NCI-H1105 (cell line): ENCODE results near the gene TERC.
"Not testable (repeated sequence)": the region's sequence is repeated elsewhere in the genome, so short reads cannot be mapped to it uniquely, and the experiment has no call there.

ENCODE experiments used
- DNase-seq: peaks from one replicate; lab custom pipeline; 2025; lab: John Stamatoyannopoulos, UW

TERC gene

DNA sequence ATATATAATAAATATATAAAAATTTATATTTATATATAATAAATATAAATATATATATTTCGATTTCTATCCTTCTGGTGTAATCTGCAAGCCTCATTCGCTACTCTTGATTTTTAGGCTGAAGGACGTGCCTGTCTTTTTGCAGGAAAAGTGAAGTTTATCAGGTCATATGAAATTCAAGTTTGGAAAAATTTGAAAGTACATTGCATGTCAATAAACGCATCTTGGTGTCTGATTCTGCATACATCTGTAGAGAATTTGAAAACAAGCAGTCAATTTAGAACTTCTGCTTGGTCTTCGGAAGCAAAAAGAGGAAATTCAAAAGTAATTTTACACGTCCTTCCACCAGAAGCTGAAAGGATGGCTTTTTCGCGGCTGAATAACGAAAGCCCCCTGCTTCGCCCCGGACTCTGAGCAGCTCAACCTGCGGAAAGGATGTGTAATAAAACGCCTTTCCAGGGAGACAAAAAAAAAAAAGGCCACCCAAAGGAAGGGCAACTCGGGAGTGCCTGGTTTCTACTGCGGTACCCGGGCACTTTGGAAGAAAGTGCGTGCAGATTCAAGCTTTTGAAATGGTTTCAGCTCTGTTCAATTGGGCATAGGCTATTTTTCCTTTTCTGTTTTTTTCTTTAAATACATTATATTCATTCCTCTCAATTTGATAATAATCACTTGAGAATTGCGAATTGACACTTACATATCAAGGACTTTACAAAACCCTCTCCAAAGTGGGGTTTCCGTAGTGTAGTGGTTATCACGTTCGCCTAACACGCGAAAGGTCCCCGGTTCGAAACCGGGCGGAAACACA is 6.8 kb upstream of the TERC start:
- peak; percentile 97 for DNase-seq

DNA sequence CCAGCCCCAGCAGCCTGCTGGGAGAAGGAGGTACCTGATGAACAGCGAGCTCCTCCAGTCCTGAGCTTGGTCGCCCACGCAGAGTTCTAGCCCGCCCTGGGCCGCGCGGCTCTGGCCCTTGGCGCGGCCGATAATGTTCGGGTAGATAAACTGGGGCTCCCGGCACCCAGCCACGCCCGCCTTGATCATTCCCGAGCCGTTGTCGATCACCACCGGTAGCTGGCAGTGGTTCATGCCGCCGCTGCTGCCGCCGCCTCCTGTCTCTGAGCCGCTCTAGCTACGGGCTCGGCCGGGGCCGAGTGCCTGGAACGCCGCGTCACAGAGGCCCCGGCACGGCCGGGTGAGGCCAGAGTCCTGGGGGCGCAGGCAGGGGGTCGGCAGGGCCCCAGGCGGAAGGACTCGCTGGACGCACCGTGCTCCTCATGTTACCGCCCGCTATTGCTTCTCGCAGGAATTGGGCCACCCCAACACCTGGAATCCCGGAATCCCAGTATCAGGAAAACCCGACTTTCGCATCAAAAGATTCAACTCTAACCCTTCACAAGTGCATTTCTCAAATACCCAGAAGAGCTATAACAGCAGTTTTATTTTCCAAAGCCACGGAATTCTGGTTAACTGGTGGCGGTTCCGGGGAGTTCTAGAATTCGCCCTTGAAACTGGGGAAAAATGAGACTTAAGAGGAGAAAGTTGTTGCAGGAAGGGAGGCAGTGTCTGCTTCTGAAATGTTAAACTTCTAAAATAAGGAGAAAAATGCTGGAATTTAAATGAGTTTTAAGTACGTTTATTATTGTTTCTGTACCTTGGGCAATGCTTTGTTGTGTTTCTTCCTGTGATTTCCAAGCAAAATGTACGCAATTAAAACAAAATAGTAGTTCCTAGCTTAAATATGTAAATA is 4.7 kb upstream of the TERC start, which contains the start of gene ACTRT3:
ACTRT3 (minus strand) TSS at position 275 of the 895 bp plus-strand sequence; CDS start at position 234, 41 bp downstream.
- DNase-seq, result no peak

DNA sequence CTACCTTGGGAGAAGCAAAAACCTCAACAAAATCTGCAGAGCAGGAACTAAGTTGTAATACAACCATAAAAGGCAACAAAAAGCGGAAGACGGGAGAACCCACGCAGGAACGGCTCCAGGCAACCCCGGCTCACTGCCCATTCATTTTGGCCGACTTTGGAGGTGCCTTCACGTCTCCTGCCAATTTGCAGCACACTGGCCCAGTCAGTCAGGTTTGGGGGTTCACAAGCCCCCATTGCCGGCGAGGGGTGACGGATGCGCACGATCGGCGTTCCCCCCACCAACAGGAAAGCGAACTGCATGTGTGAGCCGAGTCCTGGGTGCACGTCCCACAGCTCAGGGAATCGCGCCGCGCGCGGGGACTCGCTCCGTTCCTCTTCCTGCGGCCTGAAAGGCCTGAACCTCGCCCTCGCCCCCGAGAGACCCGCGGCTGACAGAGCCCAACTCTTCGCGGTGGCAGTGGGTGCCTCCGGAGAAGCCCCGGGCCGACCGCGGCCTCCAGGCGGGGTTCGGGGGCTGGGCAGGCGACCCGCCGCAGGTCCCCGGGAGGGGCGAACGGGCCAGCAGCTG is 463 bp downstream of the TERC start:
- DNase-seq, result peak; percentile 62

DNA sequence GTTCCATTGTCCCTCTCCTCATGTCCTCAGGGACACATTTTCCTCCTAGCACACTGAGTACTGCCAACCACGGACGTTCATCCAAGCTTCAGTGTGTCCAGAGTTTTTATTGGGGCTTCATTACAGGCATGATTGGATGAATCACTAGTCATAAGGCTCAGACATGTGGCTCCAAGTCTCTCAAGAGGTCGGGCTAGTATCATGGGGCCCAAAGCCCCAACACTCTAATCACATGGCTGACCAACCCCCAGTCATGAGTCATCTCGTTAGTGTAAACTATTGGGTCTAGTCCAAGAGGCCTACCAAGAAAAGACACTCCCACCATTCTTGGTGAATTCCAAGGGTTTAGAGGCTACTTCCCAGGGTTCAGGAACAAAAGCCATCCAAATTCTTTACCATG is 4.4 kb downstream of the TERC start:
- no peak for DNase-seq

DNA sequence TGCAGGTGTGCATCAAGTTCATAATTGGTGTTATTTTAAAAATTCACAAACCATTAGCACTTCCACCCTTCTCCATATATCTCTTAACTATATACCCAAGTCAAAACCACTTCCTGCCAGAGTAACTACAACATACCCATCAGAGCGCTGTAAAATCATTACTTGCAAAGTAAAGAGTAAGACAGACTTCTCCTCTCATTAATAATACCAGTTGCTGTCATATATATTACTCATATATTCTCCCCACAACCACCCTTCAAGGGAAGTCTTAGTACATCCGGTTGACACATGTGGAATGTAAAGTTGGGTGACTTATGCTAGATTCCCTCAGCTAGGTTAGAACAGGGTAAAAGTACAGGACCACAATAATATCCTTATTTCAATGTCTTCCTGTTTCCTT is 5.6 kb downstream of the TERC start:
- DNase-seq, result no peak

DNA sequence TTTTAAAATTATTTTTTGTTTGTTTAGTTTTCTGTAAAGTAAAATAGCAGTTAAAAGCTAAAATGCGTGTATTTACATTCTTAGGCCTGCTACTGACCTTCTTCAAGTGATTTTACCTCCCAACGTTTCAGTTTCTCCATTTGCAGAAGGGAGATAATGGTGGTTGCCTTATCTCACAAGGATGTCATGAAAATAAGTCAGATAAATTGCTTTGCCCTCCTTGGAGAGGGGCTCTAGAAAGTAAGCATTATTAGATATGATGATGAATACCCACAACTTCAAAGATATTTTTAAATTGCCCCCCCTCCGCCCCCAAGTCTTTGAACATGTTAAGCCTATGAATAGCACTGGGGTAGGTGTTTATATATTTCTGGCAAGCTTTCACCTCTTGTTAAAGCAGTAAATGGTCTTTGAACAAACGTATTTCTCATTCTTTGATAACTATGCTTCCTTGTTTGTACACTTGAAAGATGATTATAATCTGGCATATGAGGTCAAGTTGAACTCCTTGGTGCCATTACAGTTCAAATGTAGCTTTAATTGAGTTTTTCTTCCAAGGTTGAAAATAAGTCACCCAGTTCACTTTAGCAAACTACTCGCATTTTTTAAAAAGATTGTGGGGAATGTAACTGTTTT is 6.4 kb downstream of the TERC start:
- no peak for DNase-seq

DNA sequence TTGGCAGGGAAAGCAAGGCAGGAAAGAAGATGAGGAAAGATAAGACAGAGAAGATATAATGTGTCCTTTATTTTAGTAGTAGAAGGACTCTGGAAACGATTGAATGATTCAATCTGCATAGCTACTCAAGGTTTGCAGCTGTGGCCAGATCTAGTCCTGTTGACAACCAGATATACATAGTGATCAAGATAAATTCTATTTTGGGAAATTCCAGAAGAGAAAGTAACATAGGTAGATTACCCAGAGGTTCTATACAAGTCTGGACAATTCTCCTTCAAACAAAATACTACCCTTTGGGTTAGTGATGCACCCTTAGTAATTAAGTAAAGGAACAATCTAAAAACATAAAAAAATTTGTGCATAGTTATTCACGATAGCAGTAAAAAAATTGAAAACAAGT is 9.4 kb downstream of the TERC start:
- DNase-seq, result no peak

DNA sequence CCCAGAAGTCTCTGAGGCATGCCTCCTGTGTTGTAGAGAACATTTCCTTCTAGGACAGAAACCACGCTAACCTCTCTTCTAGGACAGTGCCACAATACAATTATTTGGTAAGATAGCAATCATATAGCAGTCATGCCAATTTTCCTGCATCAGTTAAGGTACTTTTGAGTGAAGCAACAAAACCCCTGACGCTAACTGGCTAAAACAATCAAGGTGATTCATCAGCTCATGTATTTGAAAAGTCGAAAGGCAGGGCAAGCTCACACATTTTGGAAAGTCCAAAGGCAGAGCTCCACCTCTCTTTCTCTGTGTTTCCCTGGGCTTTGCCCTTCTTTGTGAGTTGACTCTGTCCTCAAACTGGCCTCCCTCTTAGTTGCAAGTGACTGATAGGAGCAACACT is 10.1 kb downstream of the TERC start:
- no peak for DNase-seq

DNA sequence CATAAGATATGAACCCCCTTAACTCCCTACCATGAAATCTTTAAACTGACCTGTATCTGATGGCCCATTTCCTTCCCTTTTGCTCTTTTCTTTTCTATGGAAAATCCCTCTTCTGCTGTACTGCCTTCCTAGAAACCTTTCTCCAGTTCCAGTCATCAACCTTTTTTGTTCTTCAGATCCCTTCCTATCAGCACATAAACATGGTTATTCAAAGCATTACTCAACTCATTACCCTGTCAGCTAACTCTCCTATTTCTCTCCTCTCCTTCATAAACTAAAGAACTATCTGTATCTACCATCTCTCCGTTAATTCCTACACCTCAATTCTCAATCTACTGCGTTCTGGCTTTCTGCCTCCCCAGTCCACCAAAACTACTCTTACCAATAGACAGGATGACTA is 13.0 kb downstream of the TERC start:
- DNase-seq, result no peak

DNA sequence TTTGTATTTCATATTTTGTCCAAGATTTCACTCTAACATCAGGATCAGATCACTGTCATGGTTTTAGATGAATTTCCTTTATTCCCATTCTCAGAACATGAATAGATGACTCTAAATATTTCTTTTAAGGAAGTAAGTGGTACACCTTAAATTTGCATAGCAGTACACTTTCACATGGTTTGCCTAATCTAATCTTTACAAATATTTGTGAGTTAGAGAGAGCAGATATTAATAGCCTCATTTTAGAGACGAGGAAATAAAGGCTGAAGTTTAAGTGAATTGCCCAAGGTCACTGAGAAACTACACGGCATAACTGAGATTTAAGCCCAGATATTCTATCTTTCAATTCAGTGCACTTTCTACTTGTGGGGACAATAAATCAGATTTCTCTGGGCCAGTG is 14.2 kb downstream of the TERC start:
- no peak for DNase-seq

DNA sequence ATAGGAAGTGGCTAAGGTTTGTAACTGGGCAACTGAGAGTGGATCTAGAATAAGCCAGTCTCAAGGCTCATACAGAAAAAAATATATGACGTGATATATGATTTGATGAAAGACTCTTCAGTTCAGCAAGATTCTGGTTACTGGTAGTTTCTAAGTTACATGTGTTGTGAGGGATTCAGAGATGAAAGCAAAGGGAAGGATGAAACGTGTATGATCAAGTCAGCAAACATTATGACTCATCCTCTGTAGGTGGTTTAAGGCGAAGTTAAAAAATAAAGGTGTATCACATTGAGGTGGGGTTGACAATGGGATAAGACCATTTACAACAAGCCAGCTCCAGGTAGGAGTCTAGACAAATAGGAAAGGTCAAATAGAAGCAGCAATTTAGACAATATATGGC is 16.2 kb downstream of the TERC start:
- no peak for DNase-seq

DNA sequence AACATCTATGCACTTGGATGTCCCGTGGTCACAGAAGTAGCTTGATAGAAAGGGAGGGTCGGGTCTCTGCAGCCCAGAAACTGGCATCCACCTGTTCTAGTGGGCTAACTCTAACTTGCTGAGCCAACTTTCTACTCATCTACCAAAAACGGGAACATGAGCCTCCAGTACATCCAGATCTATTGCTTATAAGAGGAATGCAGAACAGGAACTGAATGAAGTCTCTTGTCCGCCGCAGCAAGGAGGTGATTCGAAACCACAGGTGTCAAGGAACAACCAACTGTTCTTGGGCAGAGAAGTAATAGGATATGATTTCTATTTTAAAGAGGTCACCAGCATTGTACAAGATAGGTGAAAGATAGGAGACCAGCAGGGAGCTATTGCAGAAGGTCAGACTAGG is 17.9 kb downstream of the TERC start:
- no peak for DNase-seq

DNA sequence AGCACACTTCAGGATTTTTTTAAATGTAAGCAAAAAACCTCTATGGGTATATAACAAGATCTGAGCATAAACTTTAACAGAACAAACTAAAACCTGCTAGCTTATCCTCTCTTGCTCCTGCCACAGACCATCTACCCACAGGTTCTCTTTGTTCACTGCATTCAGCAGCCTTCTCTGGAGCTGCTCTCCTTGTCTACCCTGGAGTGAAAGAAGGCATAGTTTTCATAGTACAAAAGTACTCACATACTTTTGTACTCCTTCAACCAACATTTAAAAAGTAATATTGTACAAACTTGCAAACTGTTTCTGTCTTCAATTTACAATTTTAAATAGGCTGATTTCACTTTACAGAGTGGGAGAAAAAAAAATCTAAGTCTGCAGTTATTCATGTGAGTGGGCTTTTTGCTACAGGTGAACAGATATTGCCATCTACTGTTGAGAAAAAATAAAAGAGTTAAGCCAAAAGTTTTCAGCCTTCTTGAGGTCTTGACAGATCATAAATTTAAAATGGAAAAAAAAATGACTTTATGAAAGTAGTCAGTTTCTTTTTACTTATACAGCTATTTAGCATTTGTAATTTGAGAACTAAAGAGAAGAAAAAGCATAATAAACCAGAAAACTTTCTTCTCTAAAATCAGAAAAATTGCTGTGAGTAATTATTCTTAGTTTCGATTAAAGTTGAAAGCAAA is 20.4 kb downstream of the TERC start:
- DNase-seq, result peak; percentile 44

DNA sequence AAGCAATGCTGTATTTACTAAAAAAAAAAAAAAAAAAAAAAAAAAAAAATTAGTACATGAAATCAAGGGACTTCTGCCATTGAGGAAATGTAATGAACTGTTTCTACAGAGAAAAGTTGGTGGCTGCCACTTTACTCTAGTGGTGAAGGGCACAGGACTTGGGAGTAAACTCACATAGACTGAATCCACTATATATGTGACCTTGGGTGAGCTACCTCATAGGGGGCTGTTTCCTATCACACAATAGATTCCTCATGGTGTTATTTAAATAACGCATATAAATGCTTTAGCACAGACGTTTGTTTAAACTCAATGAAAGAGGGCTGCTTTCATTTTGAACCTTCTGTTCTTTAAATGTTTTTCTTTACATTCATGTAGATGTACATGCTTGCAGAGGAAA is 25.8 kb downstream of the TERC start:
- DNase-seq, result no peak

DNA sequence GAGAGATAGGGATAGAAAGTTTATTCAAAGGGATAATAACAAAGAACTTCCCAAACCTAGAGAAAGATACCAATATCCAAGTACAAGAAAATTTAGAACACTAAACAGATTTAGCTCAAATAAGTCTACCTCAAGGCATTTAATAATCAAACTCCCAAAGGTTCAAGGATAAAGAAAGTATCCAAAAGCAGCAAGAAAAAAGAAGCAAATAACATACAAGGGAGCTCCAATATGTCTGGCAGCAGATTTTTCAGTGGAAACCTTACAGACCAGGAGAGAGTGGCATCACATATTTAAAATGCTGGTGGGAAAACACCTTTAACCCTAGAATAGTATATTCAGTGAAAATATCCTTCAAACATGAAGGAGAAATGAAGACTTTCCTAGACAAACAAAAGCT is 33.0 kb downstream of the TERC start:
- not testable (repeated sequence) for DNase-seq

DNA sequence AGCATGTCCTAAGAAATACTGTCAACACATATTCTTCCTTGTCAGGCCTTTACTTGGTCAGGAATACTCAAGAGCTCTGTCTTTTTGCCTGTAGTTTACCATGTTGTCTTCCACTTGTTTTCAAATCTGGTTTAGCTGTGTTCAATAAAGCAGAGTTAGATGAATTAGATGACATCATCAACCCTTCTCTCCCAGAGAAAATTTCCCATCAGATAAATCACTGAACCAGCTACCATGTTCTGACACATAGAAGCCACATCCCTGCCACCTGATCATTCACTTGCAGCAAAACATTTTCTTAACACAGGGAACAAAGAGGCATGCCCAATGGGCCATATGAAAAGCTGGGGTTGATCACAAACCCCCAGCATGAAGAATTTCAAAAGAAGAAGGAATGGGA is 42.1 kb downstream of the TERC start:
- no peak for DNase-seq

DNA sequence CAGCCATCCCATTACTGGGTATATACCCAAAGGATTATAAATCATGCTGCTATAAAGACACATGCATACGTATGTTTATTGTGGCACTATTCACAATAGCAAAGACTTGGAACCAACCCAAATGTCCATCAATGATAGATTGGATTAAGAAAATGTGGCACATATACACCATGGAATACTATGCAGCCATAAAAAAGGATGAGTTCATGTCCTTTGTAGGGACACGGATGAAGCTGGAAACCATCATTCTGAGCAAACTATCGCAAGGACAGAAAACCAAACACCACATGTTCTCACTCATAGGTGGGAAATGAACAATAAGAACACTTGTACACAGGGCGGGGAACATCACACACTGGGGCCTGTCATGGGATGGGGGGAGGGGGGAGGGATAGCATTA is 46.4 kb downstream of the TERC start:
- DNase-seq, result not testable (repeated sequence)
